ENCODE data around the gene SMURF1.

DNA sequence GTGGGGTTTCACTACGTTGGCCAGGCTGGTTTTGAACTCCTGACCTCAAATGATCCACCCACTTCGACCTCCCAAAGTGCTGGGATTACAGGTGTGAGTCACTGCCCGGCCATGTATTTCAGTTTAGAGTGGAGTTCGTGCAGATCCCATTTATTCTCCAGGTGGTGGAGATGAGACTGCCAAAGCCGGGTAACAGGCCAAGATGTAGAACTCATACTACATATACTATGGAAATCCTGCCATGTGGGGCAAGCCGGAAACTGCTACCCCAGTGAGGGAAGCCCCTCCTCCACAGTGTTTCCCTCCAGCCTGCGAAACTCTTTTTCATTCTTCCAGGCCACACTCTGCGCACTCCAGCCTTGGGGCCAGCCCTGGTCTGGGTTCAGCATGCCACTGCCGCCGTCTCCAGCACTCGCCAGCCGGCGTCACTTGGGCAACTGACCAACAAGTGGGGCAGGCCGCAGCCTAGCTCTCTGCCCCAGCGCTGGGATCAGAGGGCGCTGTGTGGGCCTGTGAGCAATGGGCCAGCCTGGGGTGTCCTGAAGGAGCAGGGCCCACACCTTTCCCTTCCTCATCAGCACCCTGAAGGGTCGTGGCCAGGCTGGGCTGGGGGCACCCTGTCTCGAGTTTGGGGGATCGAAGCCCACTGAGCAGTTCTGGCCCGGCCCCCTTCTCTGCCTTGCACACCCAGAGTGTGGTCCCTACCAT, 143.6 kb downstream of the SMURF1 start:
- TF ChIP-seq POLR2AphosphoS5 (IDR thresholded peaks at IDR 0.05) (no peak), EZH2 (IDR thresholded peaks at IDR 0.05; ENCODE audit: borderline replicate concordance, insufficient read depth, low read length, poor library complexity, severe bottlenecking) (no peak)
- TF ChIP-seq, protein P1, sequence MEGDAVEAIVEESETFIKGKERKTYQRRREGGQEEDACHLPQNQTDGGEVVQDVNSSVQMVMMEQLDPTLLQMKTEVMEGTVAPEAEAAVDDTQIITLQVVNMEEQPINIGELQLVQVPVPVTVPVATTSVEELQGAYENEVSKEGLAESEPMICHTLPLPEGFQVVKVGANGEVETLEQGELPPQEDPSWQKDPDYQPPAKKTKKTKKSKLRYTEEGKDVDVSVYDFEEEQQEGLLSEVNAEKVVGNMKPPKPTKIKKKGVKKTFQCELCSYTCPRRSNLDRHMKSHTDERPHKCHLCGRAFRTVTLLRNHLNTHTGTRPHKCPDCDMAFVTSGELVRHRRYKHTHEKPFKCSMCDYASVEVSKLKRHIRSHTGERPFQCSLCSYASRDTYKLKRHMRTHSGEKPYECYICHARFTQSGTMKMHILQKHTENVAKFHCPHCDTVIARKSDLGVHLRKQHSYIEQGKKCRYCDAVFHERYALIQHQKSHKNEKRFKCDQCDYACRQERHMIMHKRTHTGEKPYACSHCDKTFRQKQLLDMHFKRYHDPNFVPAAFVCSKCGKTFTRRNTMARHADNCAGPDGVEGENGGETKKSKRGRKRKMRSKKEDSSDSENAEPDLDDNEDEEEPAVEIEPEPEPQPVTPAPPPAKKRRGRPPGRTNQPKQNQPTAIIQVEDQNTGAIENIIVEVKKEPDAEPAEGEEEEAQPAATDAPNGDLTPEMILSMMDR (IDR thresholded peaks at IDR 0.05; ENCODE audit: poor library complexity, severe bottlenecking), result no peak
